Transverse colon (tissue), 4 donors: ENCODE measurements around the gene RPS6KA2. TPM values are rescaled to one million over a fixed set of nuclear protein-coding genes. Genes with fewer than 3 reads are reported as not detected.

ENCODE experiments used
- DNase-seq: peaks from one replicate; pipeline ENCODE4 v3.0.0-alpha.2; 2019
- H3K27ac ChIP-seq, 4 donors: fragments of 200-600 bp; sonication (generic); 2 replicates each; pipeline ENCODE4 v1.5.1; 2016 to 2018; ENCODE audit warnings: inconsistent platforms in 4 of 4
- H3K27me3 ChIP-seq: fragments of 200-600 bp; sonication (generic); 2 replicates; pipeline ENCODE4 v1.5.1; 2017; ENCODE audit warnings: inconsistent platforms
- H3K36me3 ChIP-seq, 4 donors: fragments of 200-600 bp; sonication (generic); 2 replicates each; pipeline ENCODE4 v1.5.1; 2017 to 2019; ENCODE audit warnings: inconsistent platforms in 4 of 4
- H3K4me1 ChIP-seq, 4 donors: fragments of 200-600 bp; sonication (generic); 2 replicates each; pipeline ENCODE4 v1.5.1; 2017 to 2020; ENCODE audit warnings: inconsistent platforms in 4 of 4
- H3K4me3 ChIP-seq, 4 donors: fragments of 200-600 bp; sonication (generic); 1 replicate in 1 of 4; 2 replicates in 3 of 4; pipeline versions ENCODE4 v1.5.1 to v1.6.1; 2017 to 2019; ENCODE audit warnings: inconsistent platforms in 4 of 4
- H3K9me3 ChIP-seq, 2 donors: fragments of 200-600 bp; sonication (generic); 2 replicates each; pipeline ENCODE4 v1.5.1; 2017 to 2019; ENCODE audit warnings: inconsistent platforms in 2 of 2
- CTCF ChIP-seq, 5 experiments: fragments of 200-600 bp in 3 of 5; fragments of 450-650 bp in 2 of 5; sonication (generic) in 3 of 5; IDR thresholded peaks; 1 replicate in 2 of 5; 2 replicates in 3 of 5; pipeline ENCODE4 v1.5.1; 2016 to 2017; ENCODE audit warnings: antibody characterized with exemption in 5 of 5, inconsistent platforms in 3 of 5, mild to moderate bottlenecking in 2 of 5, moderate library complexity in 1 of 5
- EP300 ChIP-seq: sonication (generic); formaldehyde crosslinking; IDR thresholded peaks from one replicate; pipeline ENCODE4 v1.6.1; 2017; ENCODE audit warnings: antibody characterized with exemption, low read depth
- POLR2A ChIP-seq: fragments of 450-650 bp; IDR thresholded peaks from one replicate; pipeline ENCODE4 v1.6.1; 2016; ENCODE audit warnings: antibody characterized with exemption, mild to moderate bottlenecking, moderate library complexity
- POLR2AphosphoS5 ChIP-seq, 3 donors: sonication (generic); formaldehyde crosslinking; IDR thresholded peaks; one replicate each; pipeline ENCODE4 v1.6.1; 2016; ENCODE audit warnings: antibody characterized with exemption in 3 of 3
- WGBS, 2 donors: methylation state at CpG; one replicate each; pipeline ENCODE4 v1.1.5; 2018; ENCODE audit warnings: low coverage in 1 of 2; 5-methylcytosine and 5-hydroxymethylcytosine counted together
- in situ Hi-C, 4 donors: fragments of 200-750 bp; cut with MboI; loops; one replicate each; pipeline versions ENCODE4 v1.15.0 to v1.15.1; 2017; ENCODE audit warnings: low sequenced_read_pairs in 3 of 4, low pct_ligation_motif_present in 1 of 4, low pct_unique_long_range_greater_than_20kb in 1 of 4
- intact Hi-C: fragments of 100-400 bp; cut with DNase I; formaldehyde crosslinking; loops from one replicate; pipeline ENCODE4 v1.15.1; 2023; ENCODE audit warnings: low total_unique reads
- total RNA-seq, 4 donors: library from RNA; depleted of rRNA; stranded (reverse); fragments of >200 nt; gene quantifications; one replicate each; pipeline ENCODE4 v1.1.0, GENCODE V29; 2016

Gene RPS6KA2
- total RNA-seq, 4 donors from 2014 or later, result 9.6 to 41.1 (median 15.4) TPM

- H3K27me3 ChIP-seq, result peaks cover 7% of the 10 kb centered on the region
- no peaks in the 10 kb centered on the region for H3K36me3 ChIP-seq
- 60 to 87% methylated on average over 1 to 9 of the region's 9 CpGs for WGBS, 2 donors
- no peak overlapping the region for H3K27ac ChIP-seq
- no peak for DNase-seq
- intact Hi-C loops (no loop called here), in situ Hi-C loops (no loop called here)
- H3K9me3 ChIP-seq, result no peaks in the 10 kb centered on the region
- peaks cover 0 to 11% (median 2%) of the 10 kb centered on the region in 4 donors for H3K4me1 ChIP-seq
- TF ChIP-seq EP300 (no peak), POLR2A (no peak), CTCF (IDR thresholded peaks at IDR 0.05) (no peak), POLR2AphosphoS5 (IDR thresholded peaks at IDR 0.05) (no peak)
- no peak overlapping the region for H3K4me3 ChIP-seq
These were observed 31.7 kb upstream of the RPS6KA2 start for GRCh38 chr6:166658792-166659150.

- Histone ChIP-seq H3K9me3 (no peaks in the 10 kb centered on the region), H3K4me1 (peaks cover 0 to 11% (median 2%) of the 10 kb centered on the region in 4 donors), H3K27ac (no peak overlapping the region), H3K27me3 (peaks cover 7% of the 10 kb centered on the region), H3K4me3 (no peak overlapping the region), H3K36me3 (no peaks in the 10 kb centered on the region)
- TF ChIP-seq POLR2A, result no peak
- TF ChIP-seq EP300, result no peak
- no peak for TF ChIP-seq POLR2AphosphoS5 (IDR thresholded peaks at IDR 0.05)
- TF ChIP-seq CTCF (IDR thresholded peaks at IDR 0.05), result no peak
- in situ Hi-C loops (no loop called here), intact Hi-C loops (no loop called here)
- WGBS, 2 donors, result 84 to 90% methylated on average over 6 to 19 of the region's 19 CpGs
- no peak for DNase-seq
These were observed 31.2 kb upstream of the RPS6KA2 start for GRCh38 chr6:166658115-166658791.

DNA sequence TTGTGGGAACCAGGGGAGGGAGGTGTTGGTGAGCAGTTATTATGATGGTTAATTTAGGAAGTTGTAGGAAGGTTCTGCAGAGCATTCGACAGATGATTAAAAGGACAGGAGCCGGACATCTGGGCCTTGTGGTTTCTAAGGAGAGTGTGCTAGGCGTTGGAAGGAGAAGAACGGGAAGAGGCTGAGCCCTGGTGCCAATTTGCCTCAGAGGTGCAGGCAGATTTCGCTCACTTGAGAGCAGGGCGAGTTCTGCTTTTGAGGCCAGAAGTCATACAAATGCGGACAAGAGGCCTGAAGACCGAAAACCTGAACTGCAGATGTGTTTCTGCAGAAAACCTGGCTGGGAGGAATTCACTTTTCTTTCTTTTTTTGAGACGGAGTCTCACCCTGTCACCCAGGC is 30.5 kb upstream of the RPS6KA2 start:
- 60 to 81% methylated on average over 2 to 9 of the region's 9 CpGs for WGBS, 2 donors
- TF ChIP-seq EP300 (no peak), POLR2AphosphoS5 (IDR thresholded peaks at IDR 0.05) (no peak), CTCF (IDR thresholded peaks at IDR 0.05) (no peak), POLR2A (no peak)
- H3K4me3 ChIP-seq, result no peak overlapping the region
- H3K36me3 ChIP-seq, result no peaks in the 10 kb centered on the region
- DNase-seq, result no peak
- peaks cover 7% of the 10 kb centered on the region for H3K27me3 ChIP-seq
- in situ Hi-C loops, result no loop called here
- no peaks in the 10 kb centered on the region for H3K9me3 ChIP-seq
- intact Hi-C loops, result no loop called here
- no peak overlapping the region for H3K27ac ChIP-seq
- H3K4me1 ChIP-seq, result peaks cover 0 to 11% (median 2%) of the 10 kb centered on the region in 4 donors

DNA sequence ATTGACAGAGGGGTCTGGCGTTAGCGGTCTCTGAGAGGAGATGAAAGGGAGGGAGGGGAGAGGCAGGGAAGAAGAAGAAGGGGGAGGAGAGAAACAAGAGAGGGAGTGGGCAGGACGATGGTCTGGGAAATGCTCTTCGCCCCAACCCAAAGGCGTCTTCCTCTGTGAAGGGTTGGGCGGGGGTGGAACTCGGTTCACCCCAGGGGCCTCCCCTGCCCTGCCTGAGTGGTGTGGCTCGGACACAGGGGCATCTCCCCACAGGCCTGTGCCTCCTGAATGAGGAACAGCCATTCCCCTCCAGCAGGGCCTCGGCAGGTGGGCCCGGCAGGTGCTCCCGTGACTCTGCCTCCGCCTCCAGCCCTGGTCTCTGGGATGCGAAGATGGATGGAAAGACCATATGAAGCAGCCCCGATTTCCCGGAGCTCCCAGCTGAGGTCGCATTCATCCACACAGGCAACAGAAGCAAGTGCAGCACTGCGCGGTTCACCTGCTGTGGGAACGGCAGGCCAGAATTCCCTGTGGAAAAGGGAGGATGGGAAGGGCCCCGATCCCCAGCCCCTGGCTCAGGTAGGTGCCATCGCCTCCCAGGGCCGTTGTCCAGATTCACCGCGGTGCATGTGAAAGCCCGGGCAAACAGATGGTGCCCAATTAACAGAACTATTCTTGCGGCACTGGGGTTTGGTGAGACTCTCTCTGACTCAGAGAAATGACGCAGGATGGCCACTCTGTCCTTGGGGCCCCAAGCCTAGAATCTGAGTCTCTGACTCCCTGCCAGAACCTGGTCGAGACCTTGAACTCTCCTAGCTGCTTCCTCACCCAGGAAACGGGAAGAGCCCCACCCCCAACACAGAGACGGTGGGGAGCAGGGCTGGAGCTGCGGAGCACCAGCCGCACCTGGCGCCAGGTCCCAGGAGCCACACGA is 29.4 kb upstream of the RPS6KA2 start:
- WGBS, 2 donors, result 23 to 35% methylated on average over 6 to 34 of the region's 34 CpGs
- H3K4me3 ChIP-seq, result no peak overlapping the region

More for the DNA sequence above, 29.4 kb upstream of the RPS6KA2 start:
- Histone ChIP-seq H3K36me3 (no peaks in the 10 kb centered on the region), H3K27ac (no peak overlapping the region), H3K27me3 (peaks cover 7% of the 10 kb centered on the region), H3K9me3 (no peaks in the 10 kb centered on the region), H3K4me1 (peaks cover 0 to 11% (median 2%) of the 10 kb centered on the region in 4 donors)
- in situ Hi-C loops, result no loop called here
- TF ChIP-seq POLR2AphosphoS5 (IDR thresholded peaks at IDR 0.05), result no peak
- TF ChIP-seq POLR2A, result no peak
- no peak for TF ChIP-seq EP300
- TF ChIP-seq CTCF (IDR thresholded peaks at IDR 0.05), result no peak
- intact Hi-C loops, result no loop called here
- no peak for DNase-seq
